Stomach smooth muscle (tissue), 2 donors: ENCODE measurements around the gene CLMP.
"Not testable (repeated sequence)": the region's sequence is repeated elsewhere in the genome, so short reads cannot be mapped to it uniquely, and the experiment has no call there.

Source experiments
- H3K27ac ChIP-seq: one replicate; pipeline ENCODE4 v1.7.0; 2013; ENCODE audit warnings: mild to moderate bottlenecking, low read length, inconsistent platforms
- H3K27me3 ChIP-seq, 2 donors: one replicate each; pipeline ENCODE4 v1.7.0; 2013; ENCODE audit warnings: low read length in 2 of 2; ENCODE audit not compliant: insufficient read depth in 2 of 2, control insufficient read depth in 1 of 2
- H3K36me3 ChIP-seq, 2 donors: one replicate each; pipeline ENCODE4 v1.7.0; 2013; ENCODE audit warnings: low read length in 2 of 2; ENCODE audit not compliant: control insufficient read depth in 2 of 2, insufficient read depth in 2 of 2
- H3K4me1 ChIP-seq: one replicate; pipeline ENCODE4 v1.7.0; 2013; ENCODE audit warnings: low read length; ENCODE audit not compliant: control insufficient read depth, insufficient read depth
- H3K4me3 ChIP-seq, 2 donors: one replicate each; pipeline ENCODE4 v1.7.0; 2013; ENCODE audit warnings: low read length in 2 of 2
- H3K9ac ChIP-seq, 2 donors: one replicate each; pipeline ENCODE4 v1.7.0; 2013; ENCODE audit warnings: low read length in 2 of 2, mild to moderate bottlenecking in 1 of 2
- H3K9me3 ChIP-seq, 2 donors: one replicate each; pipeline ENCODE4 v1.7.0; 2013; ENCODE audit warnings: low read length in 2 of 2; ENCODE audit not compliant: control insufficient read depth in 2 of 2
- donor health status: healthy.
- donor health status: Pancreatic carcinoma.

The CLMP gene

DNA sequence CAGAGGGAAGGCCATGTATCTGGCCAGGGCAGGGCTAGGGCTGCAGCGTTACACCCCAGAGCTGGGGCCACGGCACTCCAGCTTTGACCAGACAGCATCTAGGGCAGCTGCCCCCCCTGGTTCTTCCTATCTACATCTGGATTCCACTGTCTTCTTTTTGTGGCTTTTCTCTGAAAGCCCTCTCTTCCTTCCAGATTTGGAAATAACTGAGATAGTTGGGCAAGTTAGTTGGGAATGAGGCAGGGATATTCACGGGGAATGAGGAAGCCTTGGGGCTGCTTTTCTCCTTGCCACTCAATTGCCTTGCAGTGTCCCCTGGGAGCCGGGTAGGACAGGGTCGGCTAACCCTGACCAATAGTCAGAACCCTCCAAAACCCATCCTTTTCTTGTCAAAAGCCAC, 26.8 kb downstream of the CLMP start:
- H3K27ac ChIP-seq = peak overlapping the region; percentile 13
- H3K36me3 ChIP-seq = peaks cover 2 to 10% of the 10 kb centered on the region in 2 donors
- H3K4me3 ChIP-seq = no peak overlapping the region
- peaks cover 43% of the 10 kb centered on the region for H3K4me1 ChIP-seq
- no peaks in the 10 kb centered on the region for H3K27me3 ChIP-seq
- H3K9ac ChIP-seq = no peak overlapping the region
- H3K9me3 ChIP-seq = no peaks in the 10 kb centered on the region

DNA sequence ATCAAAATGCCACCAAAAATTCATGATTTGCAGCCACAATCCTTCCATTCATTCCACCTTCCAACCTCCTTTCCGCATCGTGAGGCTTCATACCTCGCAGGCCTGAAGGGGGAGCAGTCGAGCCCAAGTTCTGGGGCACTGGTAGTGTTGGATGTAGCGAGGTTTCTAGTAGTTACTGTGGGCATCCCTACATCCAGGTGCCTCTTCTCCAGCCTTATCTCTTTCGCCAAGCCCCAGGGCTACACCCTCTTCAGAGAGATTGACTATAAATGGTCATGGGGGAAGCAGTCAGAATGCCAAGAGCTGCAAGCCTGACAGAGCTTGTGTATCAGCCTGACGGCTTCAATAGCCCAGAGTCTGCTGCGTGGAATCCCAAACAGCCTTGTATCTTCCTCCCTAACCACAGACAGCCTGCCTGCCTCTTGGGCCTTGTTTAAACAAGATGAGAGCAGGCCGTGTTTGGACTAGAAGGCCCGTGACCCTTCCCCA, 28.9 kb downstream of the CLMP start:
- Histone ChIP-seq H3K4me3 (peak overlapping the region in 1 of 2 donors; percentile 47), H3K4me1 (peaks cover 46% of the 10 kb centered on the region), H3K9ac (peak overlapping the region; percentile 27 to 36), H3K27ac (peak overlapping the region; percentile 76), H3K9me3 (no peaks in the 10 kb centered on the region), H3K27me3 (no peaks in the 10 kb centered on the region), H3K36me3 (peaks cover under 1 to 5% of the 10 kb centered on the region in 2 donors)

DNA sequence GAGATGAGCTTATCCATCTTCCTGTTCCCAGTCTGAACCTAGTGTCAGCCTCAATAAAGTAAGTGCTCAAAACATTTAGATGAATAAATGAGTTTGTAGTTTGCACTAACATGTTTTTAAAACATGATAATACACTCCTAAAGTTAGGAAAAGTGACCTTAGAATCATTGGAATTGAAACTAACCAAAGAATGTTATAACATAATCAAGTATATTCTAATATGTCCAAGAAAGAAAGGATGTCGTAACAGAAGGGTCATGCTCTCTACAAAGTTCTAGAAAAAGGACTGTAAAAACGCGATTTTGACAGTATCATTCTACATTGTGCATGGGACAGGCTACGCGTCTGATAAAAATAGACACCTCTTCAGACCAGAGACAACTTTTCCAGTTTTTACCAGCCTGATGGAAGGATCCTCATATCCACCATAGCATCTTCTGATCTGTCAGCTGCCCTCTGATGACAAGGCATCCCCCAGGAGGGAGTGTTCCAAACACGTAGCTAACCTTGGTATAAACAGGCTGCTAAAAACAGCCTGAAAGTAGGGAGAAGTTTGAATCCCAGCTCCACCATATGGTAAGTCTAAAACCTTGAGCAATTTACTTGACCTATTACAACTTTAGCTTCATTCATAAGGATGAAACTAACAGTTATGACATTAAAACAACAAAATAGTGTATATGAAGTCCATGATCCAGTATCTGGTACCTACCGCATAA, 30.2 kb downstream of the CLMP start:
- peak overlapping the region in 1 of 2 donors; percentile 2 for H3K9ac ChIP-seq
- H3K4me3 ChIP-seq = no peak overlapping the region
- H3K36me3 ChIP-seq = peaks cover 2 to 5% of the 10 kb centered on the region in 2 donors
- no peaks in the 10 kb centered on the region for H3K27me3 ChIP-seq
- H3K4me1 ChIP-seq = peaks cover 42% of the 10 kb centered on the region
- H3K9me3 ChIP-seq = no peaks in the 10 kb centered on the region
- H3K27ac ChIP-seq = peak overlapping the region; percentile 76

DNA sequence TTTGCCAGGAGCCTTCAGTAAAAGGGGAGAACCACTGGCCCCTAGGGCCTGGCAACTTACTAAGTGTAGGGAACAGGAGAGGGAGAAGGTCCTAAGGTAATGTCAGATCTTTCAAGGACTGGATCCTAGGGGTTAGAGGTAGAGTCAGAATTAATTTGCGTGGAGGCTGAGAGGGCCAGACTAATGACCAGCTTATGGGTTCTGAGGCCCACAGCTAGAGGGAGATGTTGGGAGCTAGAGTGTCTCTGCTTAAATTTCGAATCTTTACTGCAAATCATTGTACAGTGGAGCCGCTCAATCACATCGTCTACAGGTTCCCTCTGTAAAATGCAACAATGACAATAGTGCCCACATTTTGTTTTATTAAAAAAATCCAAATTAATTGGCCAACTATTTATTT, 31.4 kb downstream of the CLMP start:
- Histone ChIP-seq H3K27ac (no peak overlapping the region), H3K4me3 (no peak overlapping the region), H3K9me3 (no peaks in the 10 kb centered on the region), H3K4me1 (peaks cover 43% of the 10 kb centered on the region), H3K36me3 (peaks cover 2 to 5% of the 10 kb centered on the region in 2 donors), H3K9ac (no peak overlapping the region), H3K27me3 (no peaks in the 10 kb centered on the region)

DNA sequence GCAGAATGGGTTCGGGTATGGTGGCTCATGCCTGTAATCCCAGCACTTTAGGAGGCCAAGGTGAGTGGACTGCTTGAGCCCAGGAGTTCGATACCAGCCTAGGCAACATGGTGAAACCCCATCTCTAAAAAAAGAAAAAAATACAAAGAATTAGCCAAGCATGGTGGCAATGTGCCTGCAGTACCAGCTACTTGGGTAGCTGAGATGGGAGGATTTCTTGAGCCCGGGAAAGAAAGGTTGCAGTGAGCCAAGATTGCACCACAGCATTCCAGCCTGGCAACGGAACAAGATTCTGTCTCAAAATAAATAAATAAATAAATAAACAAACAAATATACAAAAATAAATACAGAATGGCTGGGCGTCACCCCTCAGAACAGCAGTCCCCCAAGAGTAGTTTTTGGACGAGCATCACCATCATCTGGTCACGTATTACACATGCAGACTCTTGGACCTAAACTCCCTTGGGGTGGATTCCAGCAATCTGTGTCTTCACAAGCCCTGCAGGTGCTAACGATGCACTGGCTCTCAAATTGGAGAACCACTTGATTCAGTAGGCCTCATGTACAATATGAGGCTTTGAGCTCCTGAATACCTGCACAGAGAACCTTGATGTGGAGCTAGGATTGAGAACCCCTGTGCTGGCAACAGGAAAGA, 33.5 kb downstream of the CLMP start:
- H3K9me3 ChIP-seq = no peaks in the 10 kb centered on the region
- no peak overlapping the region for H3K27ac ChIP-seq
- peaks cover 49% of the 10 kb centered on the region for H3K4me1 ChIP-seq
- H3K4me3 ChIP-seq = no peak overlapping the region
- H3K27me3 ChIP-seq = no peaks in the 10 kb centered on the region
- H3K36me3 ChIP-seq = peaks cover 0 to 2% of the 10 kb centered on the region in 2 donors
- no peak overlapping the region for H3K9ac ChIP-seq

DNA sequence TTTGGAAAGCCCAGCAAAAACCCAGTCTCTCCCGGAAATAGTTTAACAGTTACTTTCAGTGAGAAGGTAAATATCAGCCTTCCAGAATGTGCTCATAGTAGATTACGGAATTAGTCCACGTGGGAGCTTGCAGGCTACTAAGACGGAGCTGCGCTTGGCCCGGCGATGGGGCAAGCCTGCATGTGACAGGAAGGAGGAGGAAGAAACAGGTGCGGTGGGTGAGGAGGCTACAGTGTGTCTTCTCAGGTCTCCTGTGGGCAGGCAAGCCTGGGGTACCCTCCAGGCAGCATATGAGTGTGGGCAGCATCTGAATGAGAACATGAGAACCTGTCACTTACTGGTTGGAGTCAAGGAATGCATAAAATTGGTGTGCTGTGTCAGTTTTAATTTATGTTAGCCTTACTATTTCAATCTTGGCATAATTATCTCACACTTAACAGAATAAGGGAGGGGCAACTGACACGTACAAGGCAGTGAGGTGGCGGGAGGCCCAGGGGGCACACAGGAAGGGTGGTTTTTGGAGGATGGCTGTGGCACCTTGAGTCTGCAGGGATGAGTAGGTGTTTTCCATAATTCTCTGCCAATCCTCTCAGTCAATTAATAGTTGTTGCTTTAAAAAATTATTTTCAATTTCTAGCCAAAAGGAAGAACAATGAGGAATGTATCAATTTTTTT, 35.7 kb downstream of the CLMP start:
- peaks cover 0 to 2% of the 10 kb centered on the region in 2 donors for H3K36me3 ChIP-seq
- no peak overlapping the region for H3K27ac ChIP-seq
- no peaks in the 10 kb centered on the region for H3K27me3 ChIP-seq
- no peak overlapping the region for H3K9ac ChIP-seq
- H3K4me1 ChIP-seq = peaks cover 36% of the 10 kb centered on the region
- H3K4me3 ChIP-seq = no peak overlapping the region
- no peaks in the 10 kb centered on the region for H3K9me3 ChIP-seq

DNA sequence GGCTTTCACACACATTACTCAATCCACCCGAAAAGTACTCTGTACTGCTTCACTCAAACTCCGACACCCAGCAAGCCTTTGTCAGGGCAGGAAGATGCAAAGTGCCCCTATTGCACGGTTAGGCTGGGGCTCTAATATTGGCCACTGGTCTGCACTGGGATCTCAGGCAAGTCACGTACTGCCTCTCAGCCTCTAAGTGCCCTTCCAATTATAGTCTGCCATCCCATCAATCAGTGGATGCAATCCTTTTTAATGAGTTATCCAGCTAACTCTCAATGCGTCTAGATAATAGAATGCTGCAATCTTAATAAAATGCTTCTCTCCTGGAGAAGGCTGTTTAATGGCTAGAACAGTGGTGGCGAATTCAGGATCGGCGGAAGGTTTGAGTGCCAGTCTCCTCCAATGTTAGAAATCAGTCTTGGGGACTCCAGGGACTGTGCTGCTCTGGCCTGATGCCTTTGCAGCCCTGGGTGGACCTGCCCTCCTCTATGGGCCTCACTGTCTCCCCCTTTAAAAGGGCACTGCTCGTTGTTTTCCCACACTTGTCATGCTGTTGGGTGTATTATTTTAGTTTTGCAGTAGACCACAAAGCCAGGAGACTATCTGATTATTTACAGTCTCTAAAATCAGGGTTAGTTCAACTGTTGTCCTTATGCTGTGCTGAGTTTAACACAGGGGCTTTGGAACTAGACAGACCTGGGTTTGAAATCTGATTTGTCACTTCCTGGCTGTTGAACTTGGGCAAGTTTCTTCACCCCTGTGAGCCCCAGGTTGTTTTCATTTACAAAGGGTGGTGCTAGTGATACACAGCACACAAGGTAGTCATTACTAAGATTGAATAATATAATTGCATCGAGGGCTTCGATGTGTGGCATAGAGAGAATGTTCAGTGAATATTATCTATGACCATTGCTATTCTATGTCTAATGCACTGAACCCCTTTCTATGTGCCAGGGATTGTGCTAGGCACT, 36.7 kb downstream of the CLMP start:
- Histone ChIP-seq H3K27me3 (no peaks in the 10 kb centered on the region), H3K9me3 (no peaks in the 10 kb centered on the region), H3K4me3 (no peak overlapping the region), H3K9ac (no peak overlapping the region), H3K27ac (peak overlapping the region; percentile 37), H3K4me1 (peaks cover 36% of the 10 kb centered on the region), H3K36me3 (peaks cover 0 to 2% of the 10 kb centered on the region in 2 donors)

DNA sequence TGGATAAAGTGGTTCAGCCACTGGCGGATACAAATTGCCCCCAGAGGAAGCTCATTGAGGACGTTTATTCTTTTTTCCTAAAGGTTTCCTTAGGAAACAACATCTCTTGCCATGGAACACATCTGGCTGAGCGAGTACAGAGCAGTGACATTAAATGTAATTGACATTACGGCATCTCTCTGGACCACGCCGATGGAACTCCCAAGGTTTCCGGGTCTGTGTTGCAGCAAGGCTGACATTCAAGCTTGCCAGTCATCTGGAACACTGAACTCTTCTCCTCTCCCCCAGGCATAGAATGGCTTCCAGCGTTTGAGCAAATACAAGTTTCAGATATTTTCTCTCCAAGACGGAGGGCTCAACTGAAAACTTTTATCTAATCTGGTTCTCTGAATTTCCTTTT, 42.1 kb downstream of the CLMP start:
- Histone ChIP-seq H3K9ac (no peak overlapping the region), H3K4me3 (no peak overlapping the region), H3K27ac (no peak overlapping the region), H3K27me3 (no peaks in the 10 kb centered on the region), H3K36me3 (peaks cover 3 to 9% of the 10 kb centered on the region in 2 donors), H3K9me3 (no peaks in the 10 kb centered on the region), H3K4me1 (peaks cover 10% of the 10 kb centered on the region)

DNA sequence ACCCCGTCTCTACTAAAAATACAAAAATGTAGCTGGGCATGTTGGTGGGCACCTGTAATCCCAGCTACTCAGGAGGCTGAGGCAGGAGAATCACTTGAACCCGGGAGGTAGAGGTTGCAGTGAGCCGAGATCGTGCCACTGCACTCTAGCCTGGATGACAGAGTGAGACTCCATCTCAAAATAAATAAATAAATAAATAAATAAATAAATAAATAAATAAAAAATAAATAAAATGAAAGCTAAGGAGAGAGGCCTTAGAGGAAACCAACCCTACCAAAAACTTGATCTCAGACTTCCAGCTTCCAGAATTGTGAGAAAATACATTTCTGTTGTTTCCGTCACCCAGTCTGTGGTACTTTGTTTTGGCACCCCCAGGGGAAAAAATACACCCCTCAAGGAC, 42.7 kb downstream of the CLMP start:
- not testable (repeated sequence) for H3K27me3 ChIP-seq, H3K4me1 ChIP-seq, H3K9me3 ChIP-seq, H3K9ac ChIP-seq, H3K36me3 ChIP-seq, H3K4me3 ChIP-seq, H3K27ac ChIP-seq

DNA sequence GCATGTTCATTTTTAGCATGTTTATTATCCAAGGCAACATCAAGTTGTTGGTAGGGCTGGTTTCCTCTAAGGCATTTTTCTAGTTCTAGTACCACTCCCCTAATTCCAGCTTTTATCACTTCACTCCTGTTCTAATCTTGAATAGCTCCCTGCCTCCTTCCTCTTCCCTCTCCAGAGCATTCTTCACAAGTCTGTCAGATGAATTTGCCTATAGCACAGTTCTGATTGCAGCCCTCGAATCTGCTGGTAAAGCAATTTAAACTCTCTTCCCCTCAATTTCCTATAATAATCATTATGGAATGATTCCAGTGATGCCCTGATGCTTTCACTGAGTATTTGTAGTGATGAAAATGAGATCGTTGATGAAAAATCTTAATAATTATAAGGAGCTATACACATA, 43.3 kb downstream of the CLMP start:
- Histone ChIP-seq H3K4me1 (peaks cover 4% of the 10 kb centered on the region), H3K27ac (no peak overlapping the region), H3K4me3 (no peak overlapping the region), H3K9me3 (no peaks in the 10 kb centered on the region), H3K27me3 (no peaks in the 10 kb centered on the region), H3K9ac (no peak overlapping the region), H3K36me3 (peaks cover 3 to 9% of the 10 kb centered on the region in 2 donors)
